Stimulated activated CD4-positive, alpha-beta T cell treated with anti-CD3 and anti-CD28 coated beads, Interleukin-12 subunit alpha, Interleukin-12 subunit beta, amount 100 ng/mL, for 48 hours (primary cell): Measurements from ENCODE around the gene SLC6A11.
A peak's percentile ranks its signal among the peaks of the same experiment; 100 is the strongest.

ENCODE experiments used
- DNase-seq, 3 donors: peaks; one replicate each; pipeline ENCODE4 v3.0.0-alpha.2; 2020; ENCODE audit warnings: low read depth in 2 of 3, low spot score in 1 of 3

SLC6A11 gene

DNA sequence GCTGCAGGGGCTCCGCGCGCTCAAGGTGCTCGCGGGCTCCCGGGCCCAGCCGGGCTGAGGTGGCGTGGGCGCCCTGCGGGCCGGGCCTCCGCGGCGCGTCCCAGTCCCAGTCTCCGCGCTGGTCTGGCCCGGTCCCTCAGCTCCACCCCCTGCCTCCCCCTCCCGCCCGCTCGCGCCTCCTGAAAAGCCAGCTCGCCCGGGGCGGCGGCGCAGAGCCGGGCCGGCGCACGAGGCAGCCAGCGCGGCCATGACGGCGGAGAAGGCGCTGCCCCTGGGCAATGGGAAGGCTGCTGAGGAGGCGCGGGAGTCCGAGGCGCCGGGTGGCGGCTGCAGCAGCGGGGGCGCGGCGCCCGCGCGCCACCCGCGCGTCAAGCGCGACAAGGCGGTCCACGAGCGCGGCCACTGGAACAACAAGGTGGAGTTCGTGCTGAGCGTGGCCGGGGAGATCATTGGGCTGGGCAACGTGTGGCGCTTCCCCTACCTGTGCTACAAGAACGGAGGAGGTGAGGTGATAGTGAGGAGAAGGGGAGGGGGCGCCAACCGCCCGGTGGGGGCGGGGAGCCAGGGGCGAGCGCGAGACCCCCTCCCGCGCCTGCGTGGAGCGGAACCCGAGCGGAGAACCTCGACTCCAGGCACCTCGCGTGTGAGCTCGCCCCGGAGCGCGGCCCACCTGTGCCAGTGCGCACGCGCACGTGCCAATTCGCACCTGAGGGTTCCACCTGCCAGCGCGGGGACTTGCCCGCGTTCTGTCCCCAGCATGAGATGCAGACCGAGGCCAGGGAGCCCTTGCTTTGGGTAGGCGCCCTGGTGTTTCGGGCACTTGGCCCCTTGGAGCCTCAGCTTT lies at the start of gene SLC6A11:
Gene SLC6A11, plus strand, starts transcription at position 210 of the 844 bp plus-strand sequence. Its CDS starts 38 bp downstream, at position 248.
- no peak for DNase-seq

DNA sequence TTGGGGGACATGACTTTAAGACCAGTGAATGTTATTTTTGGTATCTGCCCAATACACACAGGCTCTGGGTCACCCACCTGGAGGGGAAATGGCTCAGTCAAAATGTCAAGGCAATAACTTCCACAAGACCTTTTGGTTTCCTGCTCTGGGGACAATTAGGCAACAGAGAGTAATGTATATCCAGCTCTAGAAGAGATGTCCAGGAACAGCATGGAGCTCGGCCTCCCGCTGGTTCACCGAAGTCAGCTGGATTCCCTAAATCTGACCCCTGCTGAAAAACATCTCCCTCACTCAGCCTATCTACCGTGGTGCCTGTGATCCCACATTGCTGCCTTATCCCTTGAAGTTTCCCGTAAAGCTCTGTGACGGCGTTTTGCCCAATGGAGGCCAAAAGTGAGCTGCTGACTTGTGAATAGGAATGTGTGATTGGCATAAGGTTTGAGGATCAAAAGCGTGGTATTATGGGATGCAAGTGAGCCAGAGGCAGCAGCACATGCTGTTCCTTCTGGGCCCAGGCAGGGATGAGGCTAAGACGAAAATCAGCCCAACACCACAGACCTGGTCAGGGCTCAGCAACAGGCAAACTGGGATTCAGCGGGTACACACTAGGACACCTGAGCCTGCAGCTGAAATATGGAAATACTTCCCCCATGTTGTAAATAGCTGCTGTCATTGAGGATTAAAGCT lies 47.2 kb upstream of the SLC6A11 start:
- no peak for DNase-seq

DNA sequence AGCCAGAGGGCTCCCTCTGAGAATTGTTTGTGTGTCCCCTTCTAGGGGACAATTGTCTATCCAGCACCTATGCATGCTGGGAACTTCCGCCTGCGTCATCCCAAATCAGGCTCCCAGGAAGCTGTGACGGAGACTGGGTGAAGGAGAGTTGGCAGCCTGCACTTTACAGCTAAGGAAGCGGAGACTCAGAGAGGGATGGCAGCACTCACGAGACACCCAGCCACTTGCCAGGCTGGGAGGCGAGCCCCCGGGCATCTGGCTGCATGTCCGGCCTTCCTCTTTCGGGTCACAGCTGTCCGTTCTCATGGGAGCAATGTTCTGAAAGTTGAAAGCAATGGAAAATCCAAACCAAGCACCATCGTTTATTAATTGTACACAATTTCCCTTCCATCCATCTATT lies 45.5 kb upstream of the SLC6A11 start:
- no peak for DNase-seq

DNA sequence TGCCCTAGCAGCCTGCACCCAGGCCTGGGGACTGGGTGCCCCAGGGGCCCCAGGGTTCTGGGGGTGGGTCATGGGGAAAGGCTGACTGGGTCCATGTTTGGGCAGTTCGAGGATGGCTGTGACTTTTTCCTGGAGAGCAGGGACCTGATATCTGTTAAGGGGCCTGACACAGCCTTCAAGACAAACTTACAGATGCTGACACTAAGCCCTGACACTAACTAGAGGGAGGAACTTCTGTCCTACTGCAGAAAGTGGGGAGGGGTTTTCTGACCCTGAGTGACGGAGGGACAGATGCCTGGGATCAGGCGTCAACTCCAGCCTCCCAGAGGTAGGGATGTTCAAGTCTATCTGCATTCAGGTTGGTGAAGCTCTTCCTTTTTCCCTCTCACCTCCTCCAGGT lies 45.0 kb upstream of the SLC6A11 start:
- DNase-seq: no peak

DNA sequence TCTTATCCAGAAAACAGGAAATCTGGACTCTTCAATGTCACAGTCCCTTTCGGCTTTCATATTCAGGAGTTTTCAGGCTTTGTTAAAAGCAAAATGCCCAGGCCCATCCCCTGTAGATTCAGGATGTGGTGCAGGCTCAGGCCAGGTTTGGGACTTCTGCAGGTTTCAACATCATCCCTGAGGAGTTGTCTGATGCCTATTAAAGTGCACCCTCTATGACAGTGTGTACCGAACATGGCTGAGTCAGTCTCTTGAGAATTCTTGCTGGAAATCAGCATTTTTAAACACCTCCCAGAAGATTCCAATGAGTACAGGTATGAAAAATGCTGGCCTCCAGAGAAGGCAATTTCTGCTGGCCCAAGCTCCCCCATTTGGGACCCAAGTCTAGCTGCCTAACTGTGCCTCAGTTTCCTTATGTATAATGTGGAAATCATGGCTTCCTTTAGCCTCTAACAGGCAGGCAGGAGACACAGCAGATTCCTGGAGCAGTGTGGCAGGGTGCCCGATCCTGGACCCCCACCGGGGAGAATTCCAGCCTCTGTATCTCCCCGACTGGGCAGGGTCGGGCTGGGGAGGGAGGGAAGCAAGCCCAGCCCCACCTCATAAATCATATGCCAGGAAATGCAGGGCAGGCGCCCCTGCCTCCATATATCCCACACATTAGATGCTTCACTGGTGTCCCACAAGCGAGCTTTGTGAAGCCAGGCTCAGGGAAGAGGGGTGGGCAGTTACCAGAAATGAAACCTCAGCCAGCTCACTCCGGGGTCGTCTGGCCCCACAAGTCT lies 44.4 kb upstream of the SLC6A11 start:
- no peak for DNase-seq

DNA sequence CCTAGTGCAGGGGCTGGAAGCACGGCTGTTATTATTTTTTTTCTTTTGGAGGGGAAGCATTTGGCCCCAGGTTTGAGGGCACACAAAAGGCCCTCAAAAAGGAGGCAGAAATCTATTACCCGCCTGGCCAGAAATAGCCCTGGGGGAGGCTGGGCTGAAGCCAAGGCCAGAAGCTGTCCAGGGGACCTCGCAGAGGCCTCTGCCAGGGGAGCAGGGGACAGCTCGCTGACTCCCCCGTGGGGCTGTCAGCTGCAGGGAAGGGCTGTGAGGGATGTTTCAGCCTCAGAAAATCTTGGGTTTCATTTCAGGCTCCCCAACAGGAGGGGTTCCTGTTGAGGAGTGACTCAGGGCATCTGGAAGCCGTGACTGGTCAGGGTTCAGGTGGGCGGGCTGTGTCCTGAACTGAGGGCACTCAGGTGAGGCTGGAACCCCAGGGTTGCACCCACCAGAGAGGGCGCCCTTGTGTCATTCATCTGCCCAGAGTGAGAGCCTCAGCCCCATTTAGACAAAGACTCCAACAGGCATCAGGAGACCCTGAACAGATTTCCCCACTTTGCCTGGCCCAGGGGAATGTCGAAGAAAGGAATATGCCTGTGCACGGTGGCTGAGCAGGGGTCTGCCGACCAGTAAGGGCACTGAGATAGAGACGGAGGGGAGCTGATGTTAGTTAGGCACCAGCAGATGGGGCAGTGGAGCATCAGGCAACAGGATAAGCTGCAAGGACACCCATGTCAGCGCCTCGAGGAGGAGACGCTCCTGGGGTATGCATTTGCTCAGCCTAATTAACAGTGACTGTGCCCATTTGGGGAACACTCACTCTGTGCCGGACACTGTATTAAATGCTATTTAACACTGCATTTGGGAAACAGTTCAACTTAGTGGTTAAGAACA lies 43.5 kb upstream of the SLC6A11 start:
- DNase-seq: no peak

DNA sequence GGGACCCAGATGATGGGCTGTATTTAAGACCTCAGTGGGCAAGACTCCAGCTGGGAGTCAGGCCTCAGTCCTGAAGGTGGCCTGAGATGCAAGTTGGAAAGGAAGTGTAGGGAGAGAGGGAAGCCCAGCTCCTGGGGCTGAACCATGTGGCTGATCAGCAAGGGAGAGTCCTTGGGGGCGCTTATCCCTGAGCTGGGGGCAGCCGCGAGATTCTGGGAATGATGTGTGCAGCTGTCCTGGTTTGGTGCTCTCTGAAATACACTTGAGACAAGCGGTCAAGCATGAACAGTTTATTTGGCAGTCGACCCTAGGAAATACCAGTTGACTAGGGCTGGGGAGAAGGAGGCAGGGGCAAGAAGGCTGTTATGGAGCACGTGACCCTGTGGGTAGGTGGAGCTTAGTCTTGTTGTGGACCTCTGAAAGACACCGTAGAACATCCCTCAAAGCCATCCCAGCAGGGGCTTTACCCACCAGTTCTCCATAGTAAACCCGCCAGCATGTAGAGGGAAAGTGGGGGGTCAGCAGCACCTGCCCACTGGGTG lies 41.8 kb upstream of the SLC6A11 start:
- DNase-seq: no peak

DNA sequence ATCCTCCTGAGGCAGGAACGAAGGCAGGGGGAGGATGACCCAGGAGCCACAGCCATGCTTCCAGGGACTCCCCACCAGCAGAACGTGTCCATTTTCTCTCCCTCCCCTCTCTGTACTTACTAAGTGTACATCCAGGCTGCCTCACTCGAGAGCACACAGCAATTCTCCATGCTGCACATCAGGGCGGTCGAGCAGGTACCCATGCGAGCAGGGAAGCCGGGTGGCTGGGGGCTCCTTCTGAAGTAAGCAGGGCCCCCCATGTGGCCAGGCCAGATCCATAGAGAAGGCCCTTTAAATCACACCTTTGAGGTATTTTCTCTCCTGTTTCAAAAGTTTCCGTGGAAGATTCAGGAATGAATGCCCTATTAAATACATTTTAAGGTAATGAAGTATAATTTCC lies 41.2 kb upstream of the SLC6A11 start:
- DNase-seq: no peak

DNA sequence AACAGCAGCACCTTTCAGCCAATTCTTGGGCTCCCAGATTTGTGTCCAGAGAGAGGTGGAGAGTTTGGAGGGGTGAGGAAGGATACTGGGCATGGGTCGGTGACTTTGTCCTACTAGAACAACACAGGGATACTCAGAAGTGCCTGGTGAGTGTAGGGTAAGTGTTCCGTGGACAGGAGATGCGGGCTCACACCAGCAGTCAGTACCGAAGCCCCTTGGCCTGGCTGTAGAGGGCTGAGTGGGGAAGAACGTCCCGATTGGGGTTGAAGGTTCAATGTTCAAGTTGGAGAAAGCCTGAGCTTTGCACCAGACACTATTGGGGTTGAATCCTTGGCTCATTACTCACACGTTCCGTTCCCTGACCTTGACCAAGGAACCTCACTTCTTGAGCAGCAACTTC lies 40.8 kb upstream of the SLC6A11 start:
- no peak for DNase-seq

DNA sequence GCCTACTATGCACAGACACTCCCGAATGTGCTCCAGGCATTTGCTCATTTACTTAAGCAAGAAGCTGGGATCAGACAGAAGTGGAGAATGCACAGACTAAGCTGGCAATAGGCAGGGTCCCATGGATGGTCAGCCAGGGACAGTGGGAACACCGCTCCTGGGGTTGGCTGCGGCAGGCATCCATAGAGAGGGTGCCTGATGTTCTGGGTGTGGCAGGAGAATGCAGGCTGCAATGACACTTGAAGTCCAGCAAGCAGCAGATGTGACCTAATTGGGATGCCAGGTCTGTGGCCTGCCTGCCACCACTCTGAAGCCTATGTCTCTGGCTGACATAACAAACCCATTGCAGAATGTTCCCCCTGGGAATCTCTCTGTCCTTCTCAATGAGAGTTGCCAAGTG lies 40.2 kb upstream of the SLC6A11 start:
- DNase-seq: no peak

DNA sequence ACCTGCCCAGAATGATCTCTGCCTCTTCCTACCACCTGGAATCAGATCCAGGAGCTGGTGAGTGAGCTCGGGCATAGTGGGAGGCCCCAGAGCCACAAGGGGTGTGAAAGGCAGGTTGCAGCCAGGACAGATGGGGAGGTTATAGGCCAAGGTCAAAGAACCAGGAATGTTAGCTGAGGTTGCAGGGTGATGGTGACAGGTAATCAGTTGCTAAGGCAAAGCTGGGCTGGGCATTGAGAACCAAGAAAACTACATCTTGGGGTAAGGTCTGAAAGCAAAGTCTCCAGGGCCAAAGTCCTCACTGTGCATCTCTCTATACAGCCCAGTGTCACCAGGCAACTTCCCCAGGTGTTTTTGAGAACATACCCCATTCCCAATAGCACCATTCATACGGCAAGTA lies 38.4 kb upstream of the SLC6A11 start:
- no peak for DNase-seq

DNA sequence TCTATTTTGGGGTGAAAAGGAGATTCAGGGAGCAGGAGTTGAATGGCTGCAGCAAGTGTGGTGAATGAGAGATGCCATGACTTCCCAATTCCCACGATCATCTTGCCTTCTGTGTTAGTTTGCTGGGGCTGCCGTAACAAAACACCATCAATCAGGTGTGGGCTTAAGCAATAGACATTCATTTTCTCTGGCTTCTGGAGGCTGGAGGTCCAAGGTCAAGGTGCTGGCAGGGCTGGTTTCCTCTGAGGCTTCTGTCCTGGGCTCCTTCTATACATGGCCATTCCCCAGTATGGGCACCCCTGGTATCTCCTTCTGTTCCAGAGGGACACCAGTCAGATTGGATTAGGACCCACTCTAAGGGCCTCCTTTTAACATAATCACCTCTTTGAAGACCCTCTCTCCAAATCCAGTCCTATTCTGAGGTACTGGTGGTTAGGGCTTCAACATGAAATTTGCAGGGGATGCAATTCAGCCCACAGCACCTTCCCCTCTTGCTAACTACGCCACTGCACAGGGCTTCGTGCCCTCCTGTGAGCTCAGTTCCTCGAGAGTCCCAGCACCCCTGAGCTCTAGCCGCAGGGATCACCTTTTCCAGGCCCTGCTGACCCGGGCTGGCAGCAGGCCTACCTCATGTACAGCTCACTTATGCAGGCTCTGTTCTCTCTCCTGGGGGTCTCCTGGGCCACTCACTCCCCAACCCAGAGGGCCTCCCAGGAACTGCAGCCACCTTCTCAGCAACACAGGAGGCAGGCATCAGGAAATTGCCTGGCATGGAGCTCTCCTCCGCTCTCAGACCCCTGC lies 37.3 kb upstream of the SLC6A11 start:
- no peak for DNase-seq

DNA sequence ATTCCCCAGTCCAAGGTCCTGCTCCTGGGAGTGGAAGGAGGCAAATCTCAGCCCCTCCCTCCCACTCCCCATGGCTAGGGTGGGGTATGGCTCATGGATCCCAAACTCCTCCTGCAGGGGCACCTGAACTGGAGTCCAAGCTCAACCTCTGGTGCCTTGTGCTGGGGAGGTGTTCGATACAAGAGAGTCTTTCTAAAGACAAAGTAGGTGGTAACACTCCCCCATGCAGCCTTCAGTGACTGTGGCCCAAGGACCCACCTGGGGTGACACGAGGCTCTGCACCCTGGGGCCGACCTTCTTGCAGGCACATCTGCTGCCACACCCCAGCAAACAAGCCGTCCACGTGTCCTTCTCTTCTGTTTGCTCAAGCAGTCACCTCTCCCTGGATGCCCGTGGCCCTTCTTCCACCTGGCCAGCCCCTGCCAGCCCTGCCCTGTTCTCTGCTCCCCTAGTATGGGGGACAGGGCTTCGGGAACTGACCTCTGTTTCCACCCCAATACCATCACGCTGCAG lies 36.7 kb upstream of the SLC6A11 start:
- no peak for DNase-seq

DNA sequence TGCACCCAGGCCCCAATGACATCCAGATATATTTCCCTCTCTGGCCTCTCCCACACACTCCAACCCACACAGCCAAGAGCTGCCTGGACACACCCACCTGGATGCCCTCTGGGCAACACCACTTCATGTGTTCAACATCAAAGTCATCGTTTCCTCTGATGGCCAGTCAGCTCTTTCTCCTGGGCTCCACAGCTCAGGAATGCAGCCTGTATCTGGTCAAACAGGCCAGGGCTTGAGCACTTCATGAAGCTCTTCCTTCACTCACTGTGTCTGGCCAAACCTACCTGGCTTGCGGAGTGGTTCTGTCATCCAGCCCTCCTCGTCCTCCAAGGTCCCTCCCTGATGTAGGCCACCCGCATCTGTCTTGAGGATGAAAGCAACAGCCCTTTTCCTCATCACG lies 35.8 kb upstream of the SLC6A11 start:
- no peak for DNase-seq

DNA sequence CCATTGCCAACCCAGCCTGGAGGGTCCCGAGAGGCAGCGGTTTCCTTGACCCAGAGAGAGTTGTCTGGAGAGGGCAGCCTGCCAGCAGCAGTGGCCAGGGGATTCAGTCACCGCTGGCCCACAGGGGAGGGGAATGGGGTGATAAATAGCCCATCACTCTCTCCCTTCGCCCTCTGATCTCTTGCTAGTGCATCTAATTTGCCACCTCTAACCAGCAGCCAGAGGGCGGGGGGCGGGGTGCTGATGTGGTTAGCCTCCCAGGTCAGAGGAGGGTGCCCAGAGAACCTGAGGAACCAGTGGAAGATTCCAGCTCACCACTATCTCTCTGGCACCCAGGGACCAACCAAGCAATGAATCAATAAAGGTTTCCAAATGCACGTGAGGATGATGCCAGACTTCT lies 35.1 kb upstream of the SLC6A11 start:
- no peak for DNase-seq

DNA sequence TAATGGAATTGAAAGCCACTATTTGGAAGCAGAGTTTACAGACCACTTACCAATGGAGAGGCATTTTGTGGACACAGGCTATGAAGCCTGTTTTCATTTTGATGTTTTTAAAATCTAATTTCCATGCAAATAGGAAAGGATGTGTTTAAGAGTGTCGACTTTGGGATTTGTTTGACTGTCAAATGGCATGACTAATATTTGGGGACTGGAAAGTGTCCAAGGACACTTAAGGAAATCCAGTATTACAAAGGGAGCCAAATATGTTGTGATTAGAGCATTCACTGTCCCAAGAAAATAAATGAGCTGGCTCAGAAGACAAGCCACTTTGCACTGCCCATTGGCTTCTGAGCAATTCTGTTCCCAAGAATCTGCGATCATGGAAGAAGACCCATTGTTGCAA lies 34.0 kb upstream of the SLC6A11 start:
- no peak for DNase-seq

DNA sequence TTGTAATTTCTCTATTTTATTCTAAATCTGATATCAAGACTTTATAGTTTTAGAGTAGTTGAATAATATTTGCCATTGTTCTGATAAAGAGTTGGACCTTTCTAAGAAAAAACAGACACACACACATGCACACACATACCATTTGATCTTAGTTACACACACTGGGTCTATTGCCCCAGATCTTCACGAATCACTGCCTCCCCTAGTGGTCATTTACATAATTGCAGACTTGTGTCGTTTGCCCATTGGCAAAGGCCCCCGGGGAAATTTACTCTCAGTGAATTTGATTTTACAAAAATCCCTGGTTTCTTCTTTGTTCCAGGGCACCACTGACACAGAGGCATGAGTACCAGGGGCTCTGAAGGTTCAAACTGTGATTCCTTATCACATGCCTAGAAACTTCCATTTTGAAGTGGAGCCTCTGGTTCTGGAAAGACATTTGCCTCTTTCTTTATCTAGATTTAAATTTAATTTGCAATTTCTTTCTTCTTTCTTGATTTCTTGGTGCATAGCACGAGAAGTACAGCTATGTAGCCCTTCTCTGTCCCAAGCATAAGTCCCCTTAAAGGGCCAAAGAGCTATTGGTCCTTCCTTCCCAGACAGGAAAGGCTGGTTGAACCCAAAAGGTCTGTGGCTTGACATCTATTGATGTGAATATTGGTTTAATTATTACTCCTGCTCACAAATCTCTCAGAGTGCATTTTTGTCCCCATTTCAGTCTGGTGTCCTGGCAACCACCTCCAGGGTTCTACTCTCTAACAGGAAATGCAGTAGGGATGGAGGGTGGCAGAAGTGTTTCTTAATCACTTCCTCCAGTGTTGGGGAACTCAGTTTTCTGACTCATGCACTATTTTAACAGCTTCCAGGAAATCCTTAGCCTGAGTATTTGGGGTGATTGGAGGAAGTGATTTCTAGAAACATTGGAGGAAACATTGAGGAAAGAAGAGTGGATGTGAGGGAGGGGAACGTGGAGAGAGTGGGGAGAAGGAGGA lies 32.4 kb upstream of the SLC6A11 start:
- DNase-seq: peak in 1 of 3 donors; percentile 45

DNA sequence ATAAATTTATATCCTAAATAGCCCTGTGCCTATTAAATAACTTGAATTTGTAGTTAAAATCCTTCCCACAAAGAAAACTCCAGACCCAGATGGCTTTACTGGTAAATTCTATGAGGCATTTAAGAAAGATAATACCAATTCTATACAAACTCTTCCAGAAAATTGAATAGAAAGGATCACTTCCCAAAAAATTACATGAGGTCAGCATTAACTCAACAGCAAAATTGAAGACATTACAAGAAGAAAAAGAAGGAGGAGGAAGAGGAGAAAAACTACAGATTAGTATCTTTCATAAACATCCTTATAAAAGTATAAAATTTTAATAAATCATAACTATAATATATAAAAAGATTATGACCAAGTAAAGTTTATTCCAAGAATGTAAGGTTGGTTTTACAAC lies 29.4 kb upstream of the SLC6A11 start:
- DNase-seq: no peak
